Measurements from ENCODE around the gene IFNAR1.

GRCh38 chr21:33360281-33360680 is 35.5 kb downstream of the IFNAR1 start:
- no peak for TF ChIP-seq CTCF (IDR thresholded peaks at IDR 0.05 in 4 of 5, conservative IDR thresholded peaks at IDR 0.05 in 1 of 5)
- TF ChIP-seq POLR2A (IDR thresholded peaks at IDR 0.05): no peak

Data from gastrocnemius medialis (tissue), 4 donors.